ENCODE data around the gene PXMP4.

The PXMP4 gene

DNA sequence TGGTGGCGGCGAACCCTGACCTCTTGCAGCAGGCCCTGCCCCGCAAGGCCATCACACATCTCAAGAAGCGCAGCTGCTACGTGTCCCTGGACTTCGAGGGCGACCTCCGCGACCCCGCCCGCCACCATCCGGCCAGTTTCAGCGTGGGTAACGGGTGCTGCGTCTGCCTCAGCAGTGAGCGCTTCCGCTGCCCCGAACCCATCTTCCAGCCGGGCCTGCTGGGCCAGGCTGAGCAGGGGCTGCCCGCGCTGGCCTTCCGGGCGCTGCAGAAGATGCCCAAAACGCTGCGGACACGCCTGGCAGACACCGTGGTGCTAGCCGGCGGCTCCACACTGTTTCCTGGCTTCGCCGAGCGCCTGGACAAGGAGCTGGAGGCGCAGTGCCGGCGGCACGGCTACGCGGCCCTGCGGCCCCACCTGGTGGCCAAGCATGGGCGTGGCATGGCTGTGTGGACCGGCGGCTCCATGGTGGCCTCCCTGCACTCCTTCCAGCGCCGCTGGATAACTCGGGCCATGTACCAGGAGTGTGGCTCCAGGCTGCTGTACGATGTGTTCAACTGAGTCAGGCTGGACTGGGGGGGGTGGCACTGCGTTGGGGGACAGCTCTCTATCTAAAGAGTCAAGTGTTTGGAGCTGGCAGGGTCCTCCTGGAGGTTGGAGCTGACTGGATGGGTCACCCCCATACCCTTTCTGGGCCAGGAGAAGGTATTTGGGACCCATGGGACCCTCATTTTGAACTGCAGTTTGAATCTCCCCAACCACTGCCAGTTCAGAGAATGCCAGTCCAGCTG, 52.2 kb downstream of the PXMP4 start:
- DNase-seq = peak; percentile 68 to 73

GRCh38 chr20:33667245-33667675, 52.9 kb downstream of the PXMP4 start:
- DNase-seq = peak; percentile 43 to 51

- peak; percentile 76 to 78 for DNase-seq
These were observed 53.5 kb downstream of the PXMP4 start, which contains the start of gene ACTL10 for GRCh38 chr20:33666293-33667244. Gene ACTL10, plus strand, starts transcription at chr20:33666943. Its CDS starts 555 bp downstream, at chr20:33667498.

GRCh38 chr20:33664762-33665144, 55.4 kb downstream of the PXMP4 start:
- no peak for DNase-seq

DNA sequence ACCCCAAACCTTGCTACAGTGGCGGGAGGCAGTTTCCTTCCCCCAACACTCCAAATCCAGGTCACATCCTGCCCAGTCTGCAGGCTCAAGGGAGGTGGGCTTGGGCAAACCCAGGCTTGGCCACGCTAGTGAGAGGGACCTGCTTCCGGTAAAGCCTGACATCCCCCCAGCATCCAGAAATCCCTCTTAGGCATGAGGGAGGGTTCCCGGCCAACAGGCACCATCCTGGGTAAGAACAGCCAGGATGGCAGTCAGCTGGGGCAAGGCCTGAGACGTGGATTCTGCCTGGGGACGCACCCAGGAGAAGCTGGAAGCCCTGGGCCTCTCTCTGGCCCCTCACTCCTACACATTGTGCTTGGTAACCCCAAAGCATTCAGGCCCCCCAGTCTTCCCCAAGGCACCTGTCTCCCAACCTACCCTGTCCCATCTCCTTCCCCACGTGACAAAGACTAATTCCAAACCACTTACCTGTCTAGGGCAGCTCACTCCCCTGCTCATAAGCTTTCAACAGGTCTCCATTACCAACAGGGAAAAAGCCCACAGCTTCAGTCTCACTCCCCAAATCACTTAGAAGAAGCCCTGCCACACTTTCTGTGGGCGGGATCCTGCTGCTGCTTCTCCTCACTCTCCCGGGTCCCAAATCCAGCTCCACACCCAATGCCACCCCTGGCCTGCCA, 55.9 kb downstream of the PXMP4 start:
- DNase-seq = no peak

- peak; percentile 78 to 85 for DNase-seq
These were observed 56.7 kb downstream of the PXMP4 start for GRCh38 chr20:33663161-33664084.

- DNase-seq = no peak
These were observed 57.9 kb downstream of the PXMP4 start, which contains the start of gene C20orf144 for GRCh38 chr20:33662172-33662571. Gene C20orf144, plus strand, starts transcription at chr20:33662327. Its CDS starts 19 bp downstream, at chr20:33662346.

DNA sequence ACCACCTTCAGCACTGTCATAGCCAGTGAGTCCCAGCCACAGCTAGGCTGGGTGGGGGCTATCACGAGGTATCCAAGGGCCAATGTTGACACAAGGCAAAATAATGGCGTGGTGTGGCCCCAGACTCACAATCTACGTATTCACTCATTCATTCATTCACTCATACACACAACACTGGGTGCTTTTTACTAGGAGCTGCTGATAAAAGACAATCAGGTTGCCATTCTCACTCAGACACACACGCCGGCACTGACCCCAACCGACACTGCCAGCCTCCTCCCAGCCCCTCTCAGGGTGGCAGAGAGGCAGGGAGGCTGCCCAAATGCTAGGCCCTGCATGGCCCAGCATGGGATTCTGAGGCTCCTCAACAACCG, 59.4 kb downstream of the PXMP4 start:
- no peak for DNase-seq

GRCh38 chr20:33660035-33660684, 60.0 kb downstream of the PXMP4 start:
- DNase-seq = no peak

DNA sequence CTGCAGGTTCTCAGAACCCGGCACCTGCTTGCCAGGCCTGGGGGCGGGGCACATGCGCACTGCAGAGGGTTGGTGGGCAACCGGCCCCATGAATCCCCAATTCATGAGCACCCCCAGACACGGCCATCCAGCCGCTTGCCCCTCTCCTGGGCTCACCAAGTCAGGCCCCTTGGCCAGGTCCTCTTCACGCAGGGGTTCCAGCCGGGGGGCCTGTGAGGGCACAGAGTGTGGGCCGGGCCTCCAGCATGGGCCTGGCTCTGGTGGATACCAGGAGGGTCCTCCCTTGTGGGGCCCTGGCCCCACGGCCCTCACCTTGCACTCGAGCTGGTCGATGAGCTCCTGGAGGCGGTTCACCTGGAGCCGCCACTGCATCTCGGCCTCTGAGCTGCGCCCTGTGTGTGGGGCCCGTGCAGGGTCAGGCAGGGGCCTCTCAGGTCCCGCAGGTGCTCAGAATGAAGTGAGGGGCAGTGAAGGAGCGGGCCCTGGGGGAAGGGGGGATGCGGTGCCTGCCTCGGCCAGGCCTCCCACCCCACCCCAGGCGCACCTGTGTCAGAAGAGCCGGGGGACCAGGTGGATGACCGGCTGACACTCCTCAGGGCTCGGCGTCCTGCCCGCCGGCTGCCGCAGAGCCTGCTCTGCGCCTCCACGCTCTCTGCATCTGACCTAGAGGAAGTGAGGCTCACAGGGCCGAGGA, 60.6 kb downstream of the PXMP4 start:
- no peak for DNase-seq

DNA sequence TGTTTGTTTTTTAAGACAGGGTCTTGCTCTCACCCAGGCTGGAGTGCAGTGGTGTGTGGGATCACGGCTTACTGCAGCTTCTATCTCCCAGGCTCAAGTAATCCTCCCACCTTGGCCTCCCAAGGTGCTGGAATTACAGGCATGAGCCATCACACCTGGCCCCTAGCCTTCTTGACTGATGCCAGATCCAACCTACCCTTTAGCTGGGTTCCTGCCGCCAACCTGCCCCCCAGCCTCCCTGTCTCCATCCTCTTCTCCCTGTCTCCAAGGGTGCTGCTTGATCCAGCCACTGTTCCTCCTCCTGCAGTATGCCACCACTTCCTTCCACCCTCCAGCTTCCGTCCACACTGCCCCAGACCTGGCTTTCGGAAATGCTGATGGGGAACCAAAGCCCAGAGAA, 61.2 kb downstream of the PXMP4 start:
- no peak for DNase-seq

DNA sequence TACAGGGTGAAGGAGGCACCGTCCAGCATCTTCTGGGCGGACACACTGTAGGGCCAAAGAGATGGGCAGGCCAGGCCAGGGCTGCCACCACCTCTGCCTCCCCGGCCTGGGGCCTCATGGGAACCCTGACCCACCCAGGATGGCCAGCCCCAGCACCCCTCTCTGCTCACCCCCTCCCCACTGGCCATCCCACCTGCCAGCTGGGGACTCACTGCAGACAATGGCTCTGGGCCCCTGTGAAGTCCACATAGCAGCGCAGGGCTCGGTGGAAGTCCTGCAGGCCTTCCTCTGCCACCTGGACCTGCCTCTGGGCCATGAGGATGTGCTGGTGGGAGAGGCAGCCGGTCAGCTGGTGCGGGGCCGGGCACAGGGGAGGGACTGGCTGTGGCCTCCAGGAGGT, 61.6 kb downstream of the PXMP4 start:
- DNase-seq = no peak

- DNase-seq = no peak
These were observed 62.4 kb downstream of the PXMP4 start for GRCh38 chr20:33657704-33658095.

DNA sequence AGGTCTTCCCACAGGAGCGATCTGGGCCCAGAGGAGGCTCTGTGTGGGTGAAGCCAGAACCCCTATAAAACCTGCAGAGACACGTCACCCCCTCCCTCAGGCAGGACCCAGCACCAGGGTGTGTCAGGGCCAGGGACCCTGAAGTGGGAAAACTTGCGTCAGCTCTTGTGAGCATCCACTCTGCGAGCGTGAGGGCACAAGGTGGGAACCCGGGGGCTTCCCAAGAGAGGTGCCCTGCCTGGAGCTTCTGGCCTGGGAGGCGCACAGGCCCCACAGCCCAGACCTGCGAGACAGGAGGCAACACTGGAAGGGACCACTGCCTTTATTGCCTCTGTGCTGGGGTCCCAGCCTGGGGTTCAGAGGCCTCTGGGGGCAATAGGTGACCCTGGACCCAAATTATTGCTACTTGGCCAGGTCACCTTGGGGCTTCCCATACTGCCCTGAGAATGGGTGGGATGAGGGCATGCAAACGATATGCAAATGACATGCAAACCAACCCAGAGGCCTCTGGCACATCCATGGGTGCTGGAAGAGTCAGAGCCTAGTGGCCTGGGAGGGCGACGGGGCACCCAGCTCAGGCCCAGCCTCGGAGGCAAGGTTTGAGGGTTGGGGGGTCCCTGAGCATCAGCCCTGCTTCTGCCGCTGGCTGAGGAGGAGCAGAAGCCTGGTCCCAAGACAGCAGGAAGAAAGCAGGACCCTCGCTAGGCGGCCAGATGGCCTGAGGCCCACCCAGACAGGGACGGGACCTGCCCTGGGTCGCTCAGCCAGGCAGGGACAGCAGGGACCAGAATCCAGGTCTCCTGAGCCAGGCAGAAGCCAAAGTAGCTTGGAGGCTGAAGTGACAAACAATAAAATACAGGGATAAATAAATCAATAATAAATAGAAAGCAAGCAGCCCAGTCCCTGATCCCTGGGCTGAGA, 63.1 kb downstream of the PXMP4 start:
- DNase-seq = no peak

DNA sequence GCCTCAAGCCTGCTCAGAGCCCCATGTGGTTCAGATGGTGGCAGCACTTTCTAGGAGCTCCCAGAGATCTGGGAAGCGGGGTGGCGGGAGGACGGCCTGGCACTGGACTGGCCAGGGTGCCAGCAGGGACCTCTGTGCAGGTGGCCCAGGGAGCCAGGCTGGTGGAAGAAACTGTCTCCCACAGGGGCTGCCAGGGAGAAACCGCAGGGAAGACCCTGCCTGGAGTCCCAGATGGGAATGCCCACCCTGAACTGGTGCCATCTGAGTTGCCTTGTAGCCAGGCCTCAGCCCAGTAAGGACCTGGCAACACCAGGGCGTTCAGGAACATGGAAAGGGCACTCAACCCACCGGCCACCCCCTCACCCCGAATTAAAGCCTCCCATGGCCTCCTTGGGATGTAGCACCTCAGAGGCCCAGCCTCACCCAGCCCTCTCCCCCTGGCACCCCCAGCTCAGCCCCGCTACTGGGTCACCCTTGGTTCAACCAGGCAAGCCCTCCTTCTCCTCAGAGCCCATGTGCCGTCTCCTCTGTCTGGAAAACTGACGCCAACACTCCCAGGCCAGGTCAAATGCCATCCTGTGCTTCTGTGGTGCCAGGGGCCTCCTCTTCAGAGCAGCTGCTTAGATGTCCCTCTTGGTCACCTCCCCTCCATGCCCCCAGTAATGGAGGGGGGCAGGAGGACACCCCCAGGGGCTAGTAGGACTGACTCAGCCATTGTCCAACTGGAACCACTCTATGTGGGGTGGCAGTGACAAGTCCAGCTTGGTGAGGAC, 63.9 kb downstream of the PXMP4 start:
- no peak for DNase-seq

DNA sequence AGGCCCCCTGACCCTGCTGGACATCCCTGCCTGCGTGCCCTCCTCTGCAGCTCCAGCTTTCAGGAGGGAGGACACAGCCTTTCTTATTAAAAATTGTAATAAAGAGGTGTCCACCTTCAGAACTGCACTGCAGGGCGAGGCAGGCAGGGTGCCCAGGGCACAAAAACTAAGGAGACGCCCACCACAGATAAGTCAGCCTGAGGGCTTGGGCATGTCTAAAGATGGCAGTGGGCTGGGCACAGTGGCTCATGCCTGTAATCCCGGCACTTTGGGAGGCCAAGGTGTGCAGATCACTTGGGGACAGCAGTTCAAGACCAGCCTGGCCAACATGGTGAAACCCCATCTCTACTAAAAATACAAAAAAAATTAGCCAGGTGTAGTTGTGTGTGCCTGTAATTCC, 64.9 kb downstream of the PXMP4 start:
- DNase-seq = no peak

GRCh38 chr20:33654680-33655161, 65.4 kb downstream of the PXMP4 start:
- DNase-seq = no peak

- DNase-seq = no peak
These were observed 66.1 kb downstream of the PXMP4 start for GRCh38 chr20:33653900-33654596.

Data from stimulated activated CD4-positive, alpha-beta T cell treated with anti-CD3 and anti-CD28 coated beads, Interleukin-4, amount 100 ng/mL, for 4 hours (primary cell).